Stimulated activated CD4-positive, alpha-beta T cell treated with anti-CD3 and anti-CD28 coated beads, Interleukin-12 subunit alpha, Interleukin-12 subunit beta, amount 100 ng/mL, for 48 hours (primary cell): ENCODE measurements around the gene ROBO1.

Experiments
- DNase-seq, 3 donors: peaks; one replicate each; pipeline ENCODE4 v3.0.0-alpha.2; 2020; ENCODE audit warnings: low read depth in 2 of 3, low spot score in 1 of 3

Gene ROBO1

GRCh38 chr3:79019924-79020173, 747.9 kb downstream of the ROBO1 start:
- DNase-seq, result no peak

DNA sequence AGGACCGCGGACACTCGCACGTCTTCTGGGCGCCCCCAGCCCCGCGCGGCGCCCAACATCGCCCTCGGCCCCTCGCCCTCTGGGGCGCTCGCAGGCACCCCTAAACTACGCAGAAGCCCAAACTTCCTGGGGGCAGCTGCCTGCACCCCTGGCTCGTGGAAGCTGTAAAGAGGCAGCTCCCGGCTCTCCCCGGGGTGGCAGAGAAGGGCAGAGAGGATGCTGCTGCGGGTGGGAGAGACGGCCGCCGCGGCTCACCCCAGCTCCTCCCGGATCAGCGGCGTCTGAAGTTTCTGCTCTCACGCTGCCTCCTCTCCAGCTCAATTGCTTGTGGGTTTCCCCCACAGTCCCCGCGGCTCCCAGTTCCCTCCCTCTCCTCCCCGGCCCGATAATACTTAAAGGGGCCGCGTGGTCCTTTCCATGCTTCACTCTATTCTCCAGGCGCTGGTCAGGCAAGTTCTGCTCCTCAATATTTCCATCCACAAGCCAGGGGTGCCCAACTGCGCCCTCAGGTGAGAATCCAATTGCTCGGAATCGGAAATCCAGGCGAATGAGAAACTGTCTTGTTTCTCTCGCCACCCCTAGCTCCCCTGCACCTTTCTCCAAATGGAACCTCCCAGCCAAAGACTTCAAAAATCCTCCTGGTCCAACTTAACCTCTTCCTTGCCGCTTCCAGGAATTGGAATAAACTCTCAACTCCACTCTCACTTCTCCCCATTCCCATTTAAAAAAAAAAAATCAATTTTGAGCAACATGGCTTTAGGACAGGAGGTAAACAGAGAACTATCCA, 748.5 kb downstream of the ROBO1 start:
- no peak for DNase-seq

- no peak for DNase-seq
These were observed 749.1 kb downstream of the ROBO1 start for GRCh38 chr3:79018671-79019136.

DNA sequence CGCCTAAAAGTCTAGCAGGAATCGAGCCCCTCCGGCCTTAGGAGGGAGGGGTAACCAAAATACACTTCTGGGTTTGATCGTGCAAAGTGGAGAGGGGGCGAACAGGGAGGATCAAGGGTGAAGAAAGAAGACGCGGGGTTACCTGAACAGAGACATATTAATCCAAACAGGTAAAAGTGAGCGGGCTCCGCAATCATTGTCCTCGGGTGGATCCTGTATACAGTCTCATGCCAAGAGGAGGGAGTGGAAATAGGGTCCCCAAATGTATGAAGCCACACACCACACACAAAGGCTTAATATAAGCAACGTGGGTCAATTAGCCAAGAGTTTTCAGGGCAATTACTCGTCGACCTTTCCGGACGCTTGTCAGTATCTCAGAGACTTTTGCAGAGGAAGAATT, 749.5 kb downstream of the ROBO1 start:
- no peak for DNase-seq

DNA sequence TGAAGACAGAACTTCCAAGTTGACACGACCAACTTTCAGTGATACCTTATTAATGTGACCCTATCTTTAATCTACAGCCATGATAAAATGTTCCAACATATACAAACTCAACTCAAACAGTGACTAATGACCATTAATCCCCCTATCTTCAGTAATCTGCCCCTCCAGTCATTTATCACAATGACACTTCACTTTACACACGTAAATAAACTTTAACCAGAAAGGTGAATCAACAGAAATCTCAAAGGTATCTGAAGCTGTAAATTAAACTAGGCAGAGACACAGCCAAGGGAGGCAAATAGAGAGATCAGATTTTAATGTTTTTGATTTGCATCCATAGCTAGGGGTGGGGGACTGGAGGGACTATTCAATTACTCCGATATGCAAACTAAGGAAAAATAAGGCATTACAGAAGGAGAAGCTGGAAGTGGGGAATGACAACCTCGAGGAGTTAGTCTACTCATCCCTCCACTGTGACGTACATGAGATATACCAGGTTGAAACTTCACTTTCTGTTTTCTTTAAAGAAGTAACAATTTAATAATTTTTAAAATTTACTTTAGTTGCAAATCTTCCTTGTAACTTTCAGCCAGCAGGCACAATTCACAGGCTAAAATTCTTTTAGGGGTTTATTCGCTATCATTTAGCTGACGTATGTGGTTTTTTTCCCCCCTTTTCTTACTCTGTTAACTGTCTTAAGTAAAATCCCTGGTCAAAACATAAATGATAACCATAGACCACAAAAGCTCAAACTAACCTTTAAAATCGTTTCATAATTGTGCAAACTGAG, 751.0 kb downstream of the ROBO1 start:
- DNase-seq, result no peak

DNA sequence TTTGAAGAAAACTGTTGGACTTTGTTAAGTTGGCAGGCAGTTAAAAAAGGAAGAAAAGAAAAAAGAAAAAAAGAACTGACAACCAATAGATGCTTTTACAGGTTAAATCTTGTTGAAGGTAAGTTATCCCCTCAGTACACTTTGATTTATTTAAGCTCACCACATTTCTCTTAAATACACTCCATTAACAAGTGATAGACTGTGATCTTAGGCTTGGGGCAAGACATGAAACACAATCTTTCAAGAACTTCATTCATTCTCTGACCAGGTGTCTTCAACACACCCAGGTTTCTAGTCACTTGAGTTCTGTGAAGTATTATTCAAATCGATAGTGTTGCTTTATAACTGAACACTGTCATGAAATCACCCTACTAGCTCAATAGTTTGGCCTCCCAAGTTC, 751.9 kb downstream of the ROBO1 start:
- DNase-seq, result no peak

DNA sequence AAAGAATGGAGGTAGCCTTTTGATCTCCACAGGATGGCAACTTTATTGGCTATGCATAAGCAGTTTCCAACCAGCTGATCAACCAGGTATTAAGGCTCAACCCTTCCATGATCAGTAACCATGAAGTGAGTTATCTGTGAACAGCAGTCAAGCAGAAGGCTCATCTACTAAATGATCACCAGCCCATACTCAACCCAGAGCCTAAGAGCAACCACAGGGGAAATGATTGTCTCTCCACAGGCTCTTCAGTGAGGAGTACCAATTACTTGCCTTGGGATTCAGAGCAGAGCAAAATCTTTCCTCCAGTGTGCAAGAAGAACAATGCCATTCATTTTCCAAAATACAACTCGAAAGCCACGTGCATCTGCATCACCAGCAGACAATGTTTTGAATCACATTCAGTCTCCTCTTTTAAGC, 754.8 kb downstream of the ROBO1 start:
- DNase-seq, result no peak

- no peak for DNase-seq
These were observed 755.3 kb downstream of the ROBO1 start for GRCh38 chr3:79012530-79012913.

- no peak for DNase-seq
These were observed 755.8 kb downstream of the ROBO1 start for GRCh38 chr3:79011821-79012529.

DNA sequence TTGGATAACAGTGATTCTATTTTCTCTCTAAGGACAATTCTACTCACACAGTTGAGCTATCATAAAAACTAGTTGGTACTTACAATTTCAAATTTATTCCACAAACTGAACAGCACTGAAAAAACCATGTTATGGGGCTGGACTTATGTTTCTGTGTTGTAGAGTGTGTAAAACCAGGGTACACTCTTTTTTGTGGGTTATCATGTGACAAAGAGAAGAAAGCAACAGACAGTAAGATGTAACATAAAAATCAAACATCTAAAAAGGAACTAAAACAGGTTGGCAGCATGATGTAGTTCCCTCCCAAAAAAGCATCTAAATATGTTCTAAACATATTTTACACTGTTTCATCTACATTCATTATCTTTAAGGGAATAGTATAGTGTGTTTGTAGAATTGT, 757.9 kb downstream of the ROBO1 start:
- no peak for DNase-seq

GRCh38 chr3:79006077-79006476, 761.7 kb downstream of the ROBO1 start:
- DNase-seq, result no peak

DNA sequence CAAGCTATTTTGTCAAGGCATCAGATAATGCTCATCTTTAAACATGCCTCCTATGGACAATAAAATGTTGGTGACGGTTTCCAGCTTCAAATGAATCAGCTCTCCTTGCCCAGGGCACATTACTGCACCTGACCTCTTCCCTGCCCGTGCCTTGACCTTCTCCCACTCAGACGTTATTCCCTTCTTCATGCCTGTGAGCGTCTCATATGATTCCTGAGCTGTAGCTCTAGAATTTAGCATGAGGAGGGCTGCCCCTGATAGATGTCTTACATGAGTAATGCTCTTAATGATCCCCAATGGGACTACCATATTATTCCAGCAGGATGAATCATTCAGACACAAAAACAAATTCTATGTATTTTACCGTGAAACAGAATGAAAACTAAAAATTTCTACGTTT, 762.7 kb downstream of the ROBO1 start:
- DNase-seq, result no peak

DNA sequence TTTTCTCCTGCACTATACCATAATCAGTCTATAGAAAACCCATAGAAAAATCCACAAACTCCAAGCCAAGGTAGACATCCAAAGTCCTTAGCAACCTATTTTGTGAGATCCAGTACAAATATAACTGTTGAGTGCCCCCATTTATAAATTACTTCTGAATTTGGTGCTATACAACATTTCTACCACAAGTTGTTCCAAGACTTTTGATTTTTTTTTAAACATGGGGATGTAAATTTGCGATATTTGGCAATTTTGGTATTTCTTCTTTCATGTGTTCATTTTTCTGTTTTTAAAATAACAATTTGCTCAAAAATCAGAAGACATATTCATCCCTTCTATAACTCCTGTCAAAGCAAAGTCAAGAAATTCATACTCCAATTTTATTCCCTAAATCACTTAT, 763.8 kb downstream of the ROBO1 start:
- DNase-seq, result no peak

DNA sequence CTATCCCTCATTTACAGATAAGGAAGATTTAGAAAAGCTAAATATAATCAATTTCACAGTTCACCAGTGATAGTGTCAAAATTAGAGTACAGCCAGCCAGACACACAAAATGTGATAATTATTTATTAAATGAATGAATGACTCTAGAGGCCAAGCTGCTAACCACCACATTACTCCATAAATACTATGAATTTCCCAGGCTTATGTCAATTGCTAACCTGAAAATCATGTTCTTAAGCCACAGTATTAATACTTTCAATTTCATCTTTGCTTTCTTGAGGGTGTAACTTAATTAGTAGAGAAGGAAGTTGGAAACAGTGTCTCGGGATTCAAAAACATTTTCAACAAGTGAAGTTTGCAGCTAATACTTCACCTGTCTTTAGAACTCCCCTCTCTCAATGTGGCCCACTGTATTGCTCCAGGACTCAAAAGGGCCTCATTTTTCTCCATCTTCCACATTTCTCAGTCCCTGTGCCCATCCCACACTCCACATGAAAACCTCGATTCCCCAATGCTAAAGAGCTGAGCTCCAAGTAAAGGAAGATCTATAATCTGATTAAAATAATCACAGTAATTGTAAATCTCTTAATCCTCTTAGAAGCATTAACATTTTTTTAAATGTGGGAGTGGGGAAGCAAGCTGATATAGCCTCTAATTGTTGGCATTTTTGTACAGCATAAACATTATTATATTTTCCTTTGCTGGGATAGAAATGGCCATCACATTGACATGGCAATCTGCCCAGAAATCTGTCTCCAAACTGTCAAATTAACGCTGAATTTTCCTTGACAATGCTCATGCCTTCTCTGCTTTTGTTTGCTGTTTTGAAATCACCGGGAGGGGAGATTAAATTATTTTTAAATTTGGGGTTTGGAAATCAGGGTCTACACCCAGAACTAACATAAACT, 765.1 kb downstream of the ROBO1 start:
- no peak for DNase-seq

DNA sequence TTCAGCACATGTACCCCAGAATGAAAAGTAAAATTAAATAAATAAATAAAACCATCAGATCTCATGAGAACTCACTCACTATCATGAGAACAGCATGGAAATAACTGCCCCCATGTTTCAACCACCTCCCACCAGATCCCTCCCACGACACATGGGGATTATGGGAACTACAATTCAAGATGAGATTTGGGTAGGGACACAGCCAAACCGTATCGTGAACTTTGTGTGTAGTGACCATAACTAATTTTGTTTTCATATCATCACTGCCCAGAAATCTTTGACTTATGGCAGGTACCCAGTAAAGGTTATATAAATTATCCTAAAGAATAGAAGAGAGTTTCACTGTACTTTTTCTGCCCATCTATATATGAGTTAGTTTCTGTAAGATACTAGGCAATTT, 766.5 kb downstream of the ROBO1 start:
- DNase-seq, result no peak

- no peak for DNase-seq
These were observed 768.7 kb downstream of the ROBO1 start for GRCh38 chr3:78999139-78999538.

- no peak for DNase-seq
These were observed 772.7 kb downstream of the ROBO1 start for GRCh38 chr3:78995087-78995486.

GRCh38 chr3:78994174-78995027, 773.4 kb downstream of the ROBO1 start:
- no peak for DNase-seq

DNA sequence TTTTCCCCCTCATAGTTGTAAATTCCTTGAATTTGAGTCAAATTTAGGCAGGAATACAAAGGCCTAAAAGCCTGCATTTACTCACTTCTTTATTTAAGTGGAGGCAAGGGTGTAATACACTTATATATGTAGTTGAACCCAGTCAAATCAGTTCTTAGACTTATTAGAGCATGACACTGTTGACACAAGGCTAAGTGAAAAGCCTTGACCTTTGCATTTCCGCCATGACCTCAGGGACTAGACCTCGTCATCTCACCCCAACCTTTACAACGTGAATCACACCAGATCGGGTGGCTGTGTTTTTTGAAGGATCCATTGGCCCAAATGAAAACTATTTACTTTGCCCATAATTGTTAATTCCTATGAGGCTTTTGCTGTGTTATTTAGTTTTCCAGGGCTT, 774.4 kb downstream of the ROBO1 start:
- no peak for DNase-seq

- no peak for DNase-seq
These were observed 775.0 kb downstream of the ROBO1 start for GRCh38 chr3:78992830-78993229.
